ENCODE data around the gene UBFD1. TPM values are rescaled to one million over a fixed set of nuclear protein-coding genes. Genes with fewer than 3 reads are reported as not detected.
A peak's percentile ranks its signal among the peaks of the same experiment; 100 is the strongest.

UBFD1 gene
- total and polyA plus RNA-seq, 10 of the 15 experiments (the other 5 are each of a cell fraction or from before 2014, with no cell fraction given) = 7.3 to 48.5 (median 32.1) TPM

DNA sequence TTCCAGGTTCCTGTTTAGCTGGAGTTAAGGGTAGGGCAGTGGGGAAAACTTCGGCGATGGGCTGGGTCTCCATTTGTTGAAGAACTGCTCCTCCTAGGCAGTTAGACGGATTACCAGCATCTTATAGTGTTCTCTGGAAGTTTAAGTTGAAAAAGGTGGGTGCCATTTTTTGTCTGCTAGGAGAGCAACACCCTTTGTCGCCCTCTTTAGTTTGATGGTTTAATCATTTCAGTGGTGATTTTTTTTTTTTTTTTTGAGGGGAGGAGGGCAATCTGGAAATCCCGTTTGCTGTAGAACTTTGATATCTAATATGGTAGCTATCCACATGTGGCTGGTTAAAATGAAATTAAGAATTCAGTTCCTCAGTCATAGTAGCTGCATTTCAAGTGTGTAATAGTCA lies 4.1 kb downstream of the UBFD1 start:
- intact Hi-C loops (cut with micrococcal nuclease; ENCODE audit: unreplicated experiment) = no loop called here
- ATAC-seq (no peak), FAIRE-seq (no peak), DNase-seq (ENCODE audit: low read depth, low spot score) (no peak)
- Histone ChIP-seq H3K79me2 (ENCODE audit: control insufficient read depth, insufficient read depth, low read length) (peaks cover 31% of the 10 kb centered on the region), H3K4me2 (ENCODE audit: control insufficient read depth, insufficient read depth) (no peak overlapping the region), H4K20me1 (ENCODE audit: control insufficient read depth, insufficient read depth) (no peaks in the 10 kb centered on the region), H3K4me3 (no peak overlapping the region), H3K9ac (ENCODE audit: control insufficient read depth, insufficient read depth, low read length) (no peak overlapping the region), H3K9me3 (replicated peaks; ENCODE audit: control insufficient read depth, insufficient read depth, low read length) (no peaks in the 10 kb centered on the region), H2AFZ (ENCODE audit: control insufficient read depth, low read depth, low read length) (no peak overlapping the region), H3K27ac (ENCODE audit: control insufficient read depth, insufficient read depth) (no peak overlapping the region), H3K36me3 (ENCODE audit: control insufficient read depth in 2 of 2, insufficient read depth in 2 of 2, low read length in 1 of 2) (peaks cover 4 to 30% of the 10 kb centered on the region in 2 experiments), H3K27me3 (replicated peaks in 1 of 2; ENCODE audit: control insufficient read depth in 2 of 2, insufficient read depth in 2 of 2, low read length in 1 of 2) (no peaks in the 10 kb centered on the region), H3K4me1 (ENCODE audit: control insufficient read depth, insufficient read depth, low read length) (no peaks in the 10 kb centered on the region)
- TF ChIP-seq, protein P1, sequence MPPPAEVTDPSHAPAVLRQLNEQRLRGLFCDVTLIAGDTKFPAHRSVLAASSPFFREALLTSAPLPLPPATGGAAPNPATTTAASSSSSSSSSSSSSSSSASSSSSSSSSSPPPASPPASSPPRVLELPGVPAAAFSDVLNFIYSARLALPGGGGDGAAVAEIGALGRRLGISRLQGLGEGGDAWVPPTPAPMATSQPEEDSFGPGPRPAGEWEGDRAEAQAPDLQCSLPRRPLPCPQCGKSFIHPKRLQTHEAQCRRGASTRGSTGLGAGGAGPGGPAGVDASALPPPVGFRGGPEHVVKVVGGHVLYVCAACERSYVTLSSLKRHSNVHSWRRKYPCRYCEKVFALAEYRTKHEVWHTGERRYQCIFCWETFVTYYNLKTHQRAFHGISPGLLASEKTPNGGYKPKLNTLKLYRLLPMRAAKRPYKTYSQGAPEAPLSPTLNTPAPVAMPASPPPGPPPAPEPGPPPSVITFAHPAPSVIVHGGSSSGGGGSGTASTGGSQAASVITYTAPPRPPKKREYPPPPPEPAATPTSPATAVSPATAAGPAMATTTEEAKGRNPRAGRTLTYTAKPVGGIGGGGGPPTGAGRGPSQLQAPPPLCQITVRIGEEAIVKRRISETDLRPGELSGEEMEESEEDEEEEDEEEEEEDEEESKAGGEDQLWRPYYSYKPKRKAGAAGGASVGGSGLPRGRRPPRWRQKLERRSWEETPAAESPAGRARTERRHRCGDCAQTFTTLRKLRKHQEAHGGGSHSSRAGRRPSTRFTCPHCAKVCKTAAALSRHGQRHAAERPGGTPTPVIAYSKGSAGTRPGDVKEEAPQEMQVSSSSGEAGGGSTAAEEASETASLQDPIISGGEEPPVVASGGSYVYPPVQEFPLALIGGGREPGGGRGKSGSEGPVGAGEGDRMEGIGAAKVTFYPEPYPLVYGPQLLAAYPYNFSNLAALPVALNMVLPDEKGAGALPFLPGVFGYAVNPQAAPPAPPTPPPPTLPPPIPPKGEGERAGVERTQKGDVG (CRISPR knock-in tag; IDR thresholded peaks at IDR 0.05) = no peak
- TF ChIP-seq ZNF384 (IDR thresholded peaks at IDR 0.05; ENCODE audit: borderline replicate concordance, low read depth, low read length) (peak; percentile 46; the same call in 1 of the 2 replicates), LARP7 (IDR thresholded peaks at IDR 0.05) (no peak)
- TF ChIP-seq, protein P2, sequence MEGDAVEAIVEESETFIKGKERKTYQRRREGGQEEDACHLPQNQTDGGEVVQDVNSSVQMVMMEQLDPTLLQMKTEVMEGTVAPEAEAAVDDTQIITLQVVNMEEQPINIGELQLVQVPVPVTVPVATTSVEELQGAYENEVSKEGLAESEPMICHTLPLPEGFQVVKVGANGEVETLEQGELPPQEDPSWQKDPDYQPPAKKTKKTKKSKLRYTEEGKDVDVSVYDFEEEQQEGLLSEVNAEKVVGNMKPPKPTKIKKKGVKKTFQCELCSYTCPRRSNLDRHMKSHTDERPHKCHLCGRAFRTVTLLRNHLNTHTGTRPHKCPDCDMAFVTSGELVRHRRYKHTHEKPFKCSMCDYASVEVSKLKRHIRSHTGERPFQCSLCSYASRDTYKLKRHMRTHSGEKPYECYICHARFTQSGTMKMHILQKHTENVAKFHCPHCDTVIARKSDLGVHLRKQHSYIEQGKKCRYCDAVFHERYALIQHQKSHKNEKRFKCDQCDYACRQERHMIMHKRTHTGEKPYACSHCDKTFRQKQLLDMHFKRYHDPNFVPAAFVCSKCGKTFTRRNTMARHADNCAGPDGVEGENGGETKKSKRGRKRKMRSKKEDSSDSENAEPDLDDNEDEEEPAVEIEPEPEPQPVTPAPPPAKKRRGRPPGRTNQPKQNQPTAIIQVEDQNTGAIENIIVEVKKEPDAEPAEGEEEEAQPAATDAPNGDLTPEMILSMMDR (IDR thresholded peaks at IDR 0.05 in 2 of 3, conservative IDR thresholded peaks at IDR 0.05 in 1 of 3; ENCODE audit: control insufficient read depth in 2 of 3, extremely low read depth in 1 of 3, insufficient read depth in 1 of 3, low read depth in 3 of 3, low read length in 3 of 3) = peak in 1 of 3 experiments; percentile 11; a peak in 1 of 6 replicates
- CTCF ChIA-PET = no interaction called here
- no TSS peak for BruUV-seq (replicated peaks)
- SMC1A ChIA-PET (ENCODE audit: uncharacterized antibody, unreplicated experiment) = no interaction called here
- POLR2A ChIA-PET = no interaction called here
- in situ Hi-C loops (cut with MboI) = no loop called here
- RAD21 ChIA-PET (ENCODE audit: unreplicated experiment) = no interaction called here
- 83% methylated on average over 5 of the region's 5 CpGs for WGBS (ENCODE audit: insufficient coverage, insufficient replicate concordance, low lambda C conversion rate, missing lambda C conversion rate)
